T-cell (primary cell): ENCODE results near the gene PPP4R3A. TPM values are rescaled to one million over a fixed set of nuclear protein-coding genes. Genes with fewer than 3 reads are reported as not detected.

Experiments used
- ATAC-seq, 4 experiments: fragments of 200-7000 bp in 3 of 4; fragments of 150-1000 bp in 1 of 4; cut with Tn5 transposase; replicated peaks in 1 of 4; 1 replicate in 3 of 4; 2 replicates in 1 of 4; pipeline ENCODE4 v1.10.0; 2021; ENCODE audit warnings: moderate library complexity in 3 of 4, mild to moderate bottlenecking in 2 of 4, moderate number of reproducible peaks in 1 of 4
- CTCF ChIA-PET, 2 donors: fragments of 300-600 bp; sonication (Branson Sonifier 250); formaldehyde crosslinking; loops; one replicate each; lab custom pipeline; 2022; ENCODE audit warnings: antibody characterized with exemption in 2 of 2; lab: Charles Lee
- POLR2A ChIA-PET, 2 donors: fragments of 300-600 bp; sonication (Branson Sonifier 250); formaldehyde crosslinking; loops; one replicate each; lab custom pipeline; 2022; ENCODE audit warnings: antibody characterized with exemption in 2 of 2; lab: Charles Lee
- DNase-seq, 35 experiments: peaks; one replicate each; pipeline versions ENCODE4 v3.0.0 to v3.0.0-alpha.2; 2013 to 2023
- H3K27ac ChIP-seq: one replicate; pipeline ENCODE4 v1.5.1; 2013; ENCODE audit warnings: low read length
- H3K27me3 ChIP-seq, 2 experiments: replicated peaks in 1 of 2; 1 replicate in 1 of 2; 2 replicates in 1 of 2; pipeline versions ENCODE4 v1.6.1 to v1.7.0; 2013; ENCODE audit warnings: low read length in 1 of 2, mixed read lengths in 1 of 2; ENCODE audit not compliant: control insufficient read depth in 2 of 2, insufficient read depth in 2 of 2; ENCODE audit errors: extremely low read depth in 1 of 2
- H3K36me3 ChIP-seq, 2 donors: 1 replicate in 1 of 2; 2 replicates in 1 of 2; pipeline versions ENCODE4 v1.6.1 to v1.7.0; 2013; ENCODE audit warnings: low read length in 1 of 2; ENCODE audit not compliant: control insufficient read depth in 2 of 2, insufficient read depth in 1 of 2; ENCODE audit errors: extremely low read depth in 1 of 2
- H3K4me1 ChIP-seq, 2 experiments: 1 replicate in 1 of 2; 2 replicates in 1 of 2; pipeline versions ENCODE4 v1.6.1 to v1.7.0; 2013; ENCODE audit warnings: low read length in 2 of 2, mixed read lengths in 1 of 2; ENCODE audit not compliant: insufficient read depth in 2 of 2, control insufficient read depth in 1 of 2; ENCODE audit errors: extremely low read depth in 1 of 2
- H3K4me3 ChIP-seq, 2 donors: 1 replicate in 1 of 2; 2 replicates in 1 of 2; pipeline versions ENCODE4 v1.5.1 to v1.7.0; 2013; ENCODE audit warnings: mild to moderate bottlenecking in 2 of 2, low read length in 1 of 2, moderate library complexity in 1 of 2; ENCODE audit not compliant: control insufficient read depth in 1 of 2; ENCODE audit errors: extremely low read depth in 1 of 2
- H3K9me3 ChIP-seq: 2 replicates; pipeline ENCODE4 v1.7.0; 2013
- H3K27ac Mint-ChIP-seq, 2 donors: one replicate each; pipeline ENCODE4 v1.8.0; 2020 to 2021; ENCODE audit warnings: mild to moderate bottlenecking in 2 of 2, mixed read lengths in 2 of 2
- H3K27me3 Mint-ChIP-seq, 2 donors: one replicate each; pipeline ENCODE4 v1.8.0; 2021 to 2022; ENCODE audit warnings: mixed read lengths in 2 of 2
- H3K36me3 Mint-ChIP-seq: one replicate; pipeline ENCODE4 v1.8.0; 2021; ENCODE audit warnings: mixed read lengths
- H3K4me1 Mint-ChIP-seq, 3 donors: one replicate each; pipeline ENCODE4 v1.8.0; 2020 to 2022; ENCODE audit warnings: mixed read lengths in 3 of 3, mild to moderate bottlenecking in 1 of 3
- H3K4me3 Mint-ChIP-seq, 3 donors: one replicate each; pipeline ENCODE4 v1.8.0; 2020 to 2022; ENCODE audit warnings: mild to moderate bottlenecking in 3 of 3, mixed read lengths in 3 of 3, moderate library complexity in 3 of 3
- H3K9me3 Mint-ChIP-seq, 3 donors: one replicate each; pipeline ENCODE4 v1.8.0; 2020 to 2022; ENCODE audit warnings: mixed read lengths in 3 of 3
- WGBS: methylation state at CpG from one replicate; pipeline ENCODE4 v1.1.5; 2013; ENCODE audit warnings: missing lambda C conversion rate; ENCODE audit not compliant: insufficient coverage; 5-methylcytosine and 5-hydroxymethylcytosine counted together
- total RNA-seq, 35 experiments: library from RNA in 6 of 35; stranded (reverse) in 6 of 35; fragments of 120-200 nt in 1 of 35; gene quantifications; one replicate each; pipeline versions ENCODE4 v1.2.1 to v1.2.4 and lab custom pipeline; 2013 to 2026

Gene PPP4R3A
- total RNA-seq, 5 donors from 2014 or later (not counting 1 experiment from before 2014, with no cell fraction given): 158 to 200 (median 169) TPM

GRCh38 chr14:91458612-91459011 is 51.5 kb downstream of the PPP4R3A start:
- Mint-ChIP-seq H3K4me1 (peaks cover 23 to 27% (median 26%) of the 10 kb centered on the region in 3 donors), H3K36me3 (peaks cover 38% of the 10 kb centered on the region), H3K9me3 (peaks cover 0 to 4% (median 0%) of the 10 kb centered on the region in 3 donors), H3K4me3 (no peak overlapping the region), H3K27me3 (no peaks in the 10 kb centered on the region), H3K27ac (peak overlapping the region in 1 of 2 donors; percentile 18)
- ChIA-PET CTCF (no interaction called here), POLR2A (no interaction called here)
- 100% methylated on average over 1 of the region's 5 CpGs for WGBS
- H3K9me3 ChIP-seq: no peaks in the 10 kb centered on the region
- DNase-seq: no peak
- H3K27me3 ChIP-seq: no peaks in the 10 kb centered on the region
- no peak for ATAC-seq
- H3K27ac ChIP-seq: no peak overlapping the region
- H3K4me3 ChIP-seq: no peak overlapping the region
- peaks cover 5 to 66% of the 10 kb centered on the region in 2 donors for H3K36me3 ChIP-seq
- peaks cover 2 to 8% of the 10 kb centered on the region in 2 experiments for H3K4me1 ChIP-seq

DNA sequence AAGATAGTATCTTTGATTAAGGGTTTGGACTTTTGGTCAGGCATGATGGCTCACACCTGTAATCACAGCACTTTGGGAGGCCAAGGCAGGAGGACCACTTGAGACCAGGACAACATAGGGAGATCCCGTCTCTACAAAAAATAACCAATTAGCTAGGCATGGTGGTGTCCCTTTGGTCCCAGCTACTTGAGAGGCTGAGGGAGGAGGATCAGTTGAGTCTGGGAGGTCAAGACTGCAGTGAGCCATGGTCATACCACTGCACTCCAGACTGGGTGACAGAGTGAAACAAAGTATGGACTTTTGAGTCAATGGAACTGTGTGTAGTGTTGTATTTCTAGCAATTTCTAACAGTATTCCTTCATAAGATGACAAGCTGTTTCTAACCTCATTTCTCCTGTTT is 53.8 kb downstream of the PPP4R3A start:
- Mint-ChIP-seq H3K4me3 (no peak overlapping the region), H3K9me3 (peaks cover 0 to 4% (median 0%) of the 10 kb centered on the region in 3 donors), H3K4me1 (peaks cover 24 to 29% (median 28%) of the 10 kb centered on the region in 3 donors), H3K27ac (peak overlapping the region; percentile 49 to 73), H3K27me3 (no peaks in the 10 kb centered on the region), H3K36me3 (peaks cover 21% of the 10 kb centered on the region)
- no peaks in the 10 kb centered on the region for H3K9me3 ChIP-seq
- peaks cover 2 to 8% of the 10 kb centered on the region in 2 experiments for H3K4me1 ChIP-seq
- no peak for DNase-seq
- ATAC-seq: peak in 1 of 4 experiments; percentile 23
- ChIA-PET CTCF (no interaction called here), POLR2A (no interaction called here)
- no peak overlapping the region for H3K27ac ChIP-seq
- peaks cover 5 to 45% of the 10 kb centered on the region in 2 donors for H3K36me3 ChIP-seq
- no peak overlapping the region for H3K4me3 ChIP-seq
- no peaks in the 10 kb centered on the region for H3K27me3 ChIP-seq
- no CpG with 5 or more reads among the region's 1 CpG for WGBS

- Mint-ChIP-seq H3K4me3 (no peak overlapping the region), H3K27me3 (no peaks in the 10 kb centered on the region), H3K4me1 (peaks cover 24 to 29% (median 28%) of the 10 kb centered on the region in 3 donors), H3K27ac (peak overlapping the region; percentile 59 to 84), H3K36me3 (peaks cover 13% of the 10 kb centered on the region), H3K9me3 (peaks cover 0 to 4% (median 0%) of the 10 kb centered on the region in 3 donors)
- no peak for ATAC-seq
- no peaks in the 10 kb centered on the region for H3K27me3 ChIP-seq
- 100% methylated on average over 1 of the region's 3 CpGs for WGBS
- no peak for DNase-seq
- CTCF ChIA-PET: no interaction called here
- no peak overlapping the region for H3K27ac ChIP-seq
- no peak overlapping the region for H3K4me3 ChIP-seq
- no peaks in the 10 kb centered on the region for H3K9me3 ChIP-seq
- H3K36me3 ChIP-seq: peaks cover 0 to 28% of the 10 kb centered on the region in 2 donors
- H3K4me1 ChIP-seq: peaks cover 2 to 8% of the 10 kb centered on the region in 2 experiments
- POLR2A ChIA-PET: interaction anchor here (0.5 to 0.6 kb wide), 3 partner anchors 48 to 392 kb away, joined by 3 to 5 read pairs (median 4); no protein-coding TSS in a partner anchor
Observed at GRCh38 chr14:91454580-91454979, 55.5 kb downstream of the PPP4R3A start.

- H3K4me1 Mint-ChIP-seq: peaks cover 24 to 29% (median 28%) of the 10 kb centered on the region in 3 donors
- Histone ChIP-seq H3K9me3 (no peaks in the 10 kb centered on the region), H3K4me3 (no peak overlapping the region), H3K27me3 (no peaks in the 10 kb centered on the region), H3K4me1 (peaks cover 2 to 8% of the 10 kb centered on the region in 2 experiments), H3K27ac (no peak overlapping the region), H3K36me3 (peaks cover 0 to 24% of the 10 kb centered on the region in 2 donors)
- no peak for DNase-seq
- peak overlapping the region; percentile 59 to 84 for H3K27ac Mint-ChIP-seq
- CTCF ChIA-PET: no interaction called here
- peaks cover 0 to 4% (median 0%) of the 10 kb centered on the region in 3 donors for H3K9me3 Mint-ChIP-seq
- POLR2A ChIA-PET: interaction anchor here in 1 of 2 donors (0.5 kb wide), 1 partner anchor 94 kb away, joined by 4 read pairs; no protein-coding TSS in a partner anchor
- H3K27me3 Mint-ChIP-seq: no peaks in the 10 kb centered on the region
- no peak for ATAC-seq
- no peak overlapping the region for H3K4me3 Mint-ChIP-seq
- H3K36me3 Mint-ChIP-seq: peaks cover 12% of the 10 kb centered on the region
Observed at GRCh38 chr14:91454155-91454554, 56.0 kb downstream of the PPP4R3A start.

DNA sequence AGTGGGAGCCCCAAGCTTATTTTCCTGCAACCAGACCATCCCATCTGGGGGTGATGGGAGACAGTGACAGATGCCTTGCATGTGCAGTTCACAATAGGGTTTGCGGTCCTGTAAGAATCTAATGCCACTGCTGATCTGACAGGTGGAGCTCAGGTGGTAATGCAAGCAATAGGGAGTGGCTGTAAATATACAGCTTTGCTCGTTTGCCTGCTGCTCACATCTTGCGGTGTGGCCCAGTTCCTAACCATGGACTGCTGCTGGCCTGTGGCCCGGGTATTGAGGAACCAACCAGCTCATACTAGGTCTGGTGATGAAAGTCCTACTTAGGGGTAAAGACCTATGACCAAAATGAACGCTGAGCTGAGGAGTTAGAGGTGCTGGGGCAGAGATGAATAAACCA is 56.4 kb downstream of the PPP4R3A start:
- Mint-ChIP-seq H3K36me3 (peaks cover 11% of the 10 kb centered on the region), H3K9me3 (peaks cover 0 to 4% (median 0%) of the 10 kb centered on the region in 3 donors), H3K4me1 (peaks cover 24 to 29% (median 28%) of the 10 kb centered on the region in 3 donors), H3K27ac (peak overlapping the region; percentile 59 to 84), H3K27me3 (no peaks in the 10 kb centered on the region), H3K4me3 (no peak overlapping the region)
- DNase-seq (no peak), ATAC-seq (no peak)
- WGBS: 89% methylated on average over 5 of the region's 5 CpGs
- peaks cover 0 to 23% of the 10 kb centered on the region in 2 donors for H3K36me3 ChIP-seq
- ChIA-PET CTCF (no interaction called here), POLR2A (interaction anchor here in 1 of 2 donors (0.5 kb wide), 1 partner anchor 94 kb away, joined by 4 read pairs; no protein-coding TSS in a partner anchor)
- H3K9me3 ChIP-seq: no peaks in the 10 kb centered on the region
- H3K4me1 ChIP-seq: peaks cover 2 to 8% of the 10 kb centered on the region in 2 experiments
- no peaks in the 10 kb centered on the region for H3K27me3 ChIP-seq
- H3K27ac ChIP-seq: no peak overlapping the region
- H3K4me3 ChIP-seq: no peak overlapping the region

- ChIA-PET CTCF (no interaction called here), POLR2A (interaction anchor here (0.6 kb wide), 3 partner anchors 17 to 642 kb away, joined by 3 read pairs; no protein-coding TSS in a partner anchor)
- Histone ChIP-seq H3K4me1 (no peaks in the 10 kb centered on the region), H3K27me3 (peaks cover 0 to 9% of the 10 kb centered on the region in 2 experiments), H3K4me3 (no peak overlapping the region), H3K9me3 (no peaks in the 10 kb centered on the region), H3K36me3 (no peaks in the 10 kb centered on the region), H3K27ac (no peak overlapping the region)
- H3K27me3 Mint-ChIP-seq: peaks cover 0 to 1% of the 10 kb centered on the region in 2 donors
- DNase-seq: no peak
- no peak overlapping the region for H3K27ac Mint-ChIP-seq
- ATAC-seq: no peak
- H3K9me3 Mint-ChIP-seq: no peaks in the 10 kb centered on the region
- no peaks in the 10 kb centered on the region for H3K36me3 Mint-ChIP-seq
- WGBS: 60% methylated on average over 1 of the region's 6 CpGs
- no peaks in the 10 kb centered on the region for H3K4me1 Mint-ChIP-seq
- H3K4me3 Mint-ChIP-seq: no peak overlapping the region
Observed at GRCh38 chr14:91444335-91445020, 65.6 kb downstream of the PPP4R3A start.
